Activated T-helper 1 cell treated with anti-CD3 and anti-CD28 coated beads, Interleukin-12 subunit alpha, Interleukin-12 subunit beta, Interleukin-2, Interleukin-4 antibody, amounts not matched to agents 30 ng/mL and 10 ng/mL and 1 ng/mL, durations not matched to agents 14 hours and 24 hours and 36 hours (primary cell): ENCODE results near the gene BBIP1. TPM values are rescaled to one million over a fixed set of nuclear protein-coding genes. Genes with fewer than 3 reads are reported as not detected.

Experiments used
- DNase-seq: peaks from one replicate; pipeline ENCODE4 v3.0.0; 2021; ENCODE audit warnings: low spot score
- H3K27ac Mint-ChIP-seq: one replicate; pipeline ENCODE4 v1.8.0; 2021; ENCODE audit warnings: mild to moderate bottlenecking, mixed read lengths
- H3K27me3 Mint-ChIP-seq: one replicate; pipeline ENCODE4 v1.8.0; 2022; ENCODE audit warnings: mild to moderate bottlenecking, moderate library complexity, mixed read lengths; ENCODE audit not compliant: insufficient read depth
- H3K36me3 Mint-ChIP-seq: one replicate; pipeline ENCODE4 v1.8.0; 2021; ENCODE audit warnings: low read depth, mixed read lengths
- H3K4me1 Mint-ChIP-seq: one replicate; pipeline ENCODE4 v1.8.0; 2021; ENCODE audit warnings: low read depth, mixed read lengths
- H3K4me3 Mint-ChIP-seq: one replicate; pipeline ENCODE4 v1.8.0; 2021; ENCODE audit warnings: mild to moderate bottlenecking, moderate library complexity, mixed read lengths
- H3K9me3 Mint-ChIP-seq: one replicate; pipeline ENCODE4 v1.8.0; 2021; ENCODE audit warnings: mixed read lengths
- intact Hi-C: fragments of 100-400 bp; cut with micrococcal nuclease; formaldehyde crosslinking; loops from one replicate; pipeline ENCODE4 v1.15.1; 2024
- total RNA-seq: library from RNA; stranded (reverse); gene quantifications from 2 replicates; pipeline ENCODE4 v1.2.3, GENCODE V29; 2022

The BBIP1 gene
- total RNA-seq, 1 donor from 2014 or later: 31.0 TPM

DNA sequence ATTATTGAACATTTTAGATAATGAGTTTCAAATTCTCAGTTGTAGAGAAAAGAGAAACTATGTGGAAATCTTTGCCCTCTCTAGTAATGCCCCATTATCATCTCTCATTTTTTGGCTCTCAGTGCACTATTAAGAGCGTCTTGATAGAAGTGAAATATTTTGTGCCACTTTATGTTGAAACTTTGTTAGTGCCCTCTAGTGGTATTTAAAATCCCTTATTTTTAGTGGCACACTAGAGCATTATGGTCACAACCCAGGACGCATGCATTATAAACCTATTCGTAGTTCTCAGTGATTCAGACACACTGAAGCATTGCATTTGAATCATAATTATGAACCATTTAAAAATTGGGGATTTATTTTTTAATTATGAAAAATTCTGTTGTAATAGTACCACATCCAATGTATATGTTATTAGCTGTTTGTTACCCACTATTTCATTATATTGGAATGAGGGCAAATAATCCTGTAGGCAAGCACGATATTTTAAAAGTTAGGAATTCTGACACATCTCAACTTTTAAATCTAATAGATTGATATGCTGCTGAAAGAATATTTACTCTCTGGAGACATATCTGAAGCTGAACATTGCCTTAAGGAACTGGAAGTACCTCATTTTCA, 25.3 kb downstream of the BBIP1 start:
- no peaks in the 10 kb centered on the region for H3K9me3 Mint-ChIP-seq
- H3K27me3 Mint-ChIP-seq: no peaks in the 10 kb centered on the region
- no peak overlapping the region for H3K4me3 Mint-ChIP-seq
- peaks cover 6% of the 10 kb centered on the region for H3K4me1 Mint-ChIP-seq
- H3K27ac Mint-ChIP-seq: no peak overlapping the region
- intact Hi-C loops: loop anchor here (1.0 kb wide), 4 partner anchors 20 to 283 kb away; no protein-coding TSS in a partner anchor
- H3K36me3 Mint-ChIP-seq: peaks cover 38% of the 10 kb centered on the region
- DNase-seq: no peak

DNA sequence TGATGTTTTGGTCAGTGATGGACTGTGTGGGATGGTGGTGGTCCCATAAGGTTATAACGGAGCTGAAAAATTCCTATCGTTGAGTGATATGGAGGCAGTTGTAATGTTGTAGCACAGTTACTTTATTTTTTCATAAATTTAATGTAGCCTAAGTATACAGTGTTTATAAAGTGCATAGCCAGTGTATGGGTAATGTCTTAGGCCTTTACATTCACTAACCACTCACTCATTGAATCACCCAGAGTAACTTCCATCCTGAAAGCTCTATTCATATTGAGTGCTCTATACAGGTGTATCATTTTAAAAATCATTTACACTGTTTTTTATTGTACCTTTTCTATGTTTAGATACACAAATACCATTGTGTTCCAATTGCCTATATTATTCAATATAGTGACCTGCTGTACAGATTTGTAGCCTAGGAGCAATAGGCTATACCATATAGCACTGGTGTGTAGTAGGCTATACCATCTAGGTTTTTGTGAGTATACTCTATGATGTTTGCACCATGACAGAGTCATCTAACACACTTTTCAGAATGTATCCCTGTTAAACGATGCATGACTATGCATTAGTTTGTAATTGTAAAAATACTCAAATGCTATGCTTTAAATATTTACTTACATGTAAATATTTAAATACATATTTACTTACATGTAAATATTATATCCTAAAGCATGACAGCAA, 26.2 kb downstream of the BBIP1 start:
- H3K4me3 Mint-ChIP-seq: no peak overlapping the region
- intact Hi-C loops: loop anchor here (1.0 kb wide), 4 partner anchors 19 to 282 kb away; no protein-coding TSS in a partner anchor
- H3K27me3 Mint-ChIP-seq: no peaks in the 10 kb centered on the region
- no peaks in the 10 kb centered on the region for H3K9me3 Mint-ChIP-seq
- H3K27ac Mint-ChIP-seq: no peak overlapping the region
- peaks cover 6% of the 10 kb centered on the region for H3K4me1 Mint-ChIP-seq
- peaks cover 33% of the 10 kb centered on the region for H3K36me3 Mint-ChIP-seq
- DNase-seq: no peak

DNA sequence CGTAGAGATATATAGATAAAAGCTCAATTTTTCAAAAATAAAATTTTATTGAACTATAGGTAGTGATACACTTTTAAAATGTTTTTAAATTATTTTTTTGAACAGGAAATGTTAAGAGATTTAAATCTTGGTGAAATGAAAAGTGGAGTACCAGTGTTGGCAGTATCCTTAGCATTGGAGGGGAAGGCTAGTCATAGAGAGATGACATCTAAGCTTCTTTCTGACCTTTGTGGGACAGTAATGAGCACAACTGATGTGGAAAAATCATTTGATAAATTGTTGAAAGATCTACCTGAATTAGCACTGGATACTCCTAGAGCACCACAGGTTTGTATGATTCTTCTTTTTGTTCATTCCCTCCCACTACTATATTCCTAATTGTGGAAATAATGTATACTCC, 31.4 kb downstream of the BBIP1 start:
- H3K4me1 Mint-ChIP-seq: peaks cover 31% of the 10 kb centered on the region
- H3K4me3 Mint-ChIP-seq: no peak overlapping the region
- H3K27ac Mint-ChIP-seq: no peak overlapping the region
- H3K27me3 Mint-ChIP-seq: no peaks in the 10 kb centered on the region
- no peaks in the 10 kb centered on the region for H3K9me3 Mint-ChIP-seq
- intact Hi-C loops: no loop called here
- no peak for DNase-seq
- peaks cover 43% of the 10 kb centered on the region for H3K36me3 Mint-ChIP-seq

DNA sequence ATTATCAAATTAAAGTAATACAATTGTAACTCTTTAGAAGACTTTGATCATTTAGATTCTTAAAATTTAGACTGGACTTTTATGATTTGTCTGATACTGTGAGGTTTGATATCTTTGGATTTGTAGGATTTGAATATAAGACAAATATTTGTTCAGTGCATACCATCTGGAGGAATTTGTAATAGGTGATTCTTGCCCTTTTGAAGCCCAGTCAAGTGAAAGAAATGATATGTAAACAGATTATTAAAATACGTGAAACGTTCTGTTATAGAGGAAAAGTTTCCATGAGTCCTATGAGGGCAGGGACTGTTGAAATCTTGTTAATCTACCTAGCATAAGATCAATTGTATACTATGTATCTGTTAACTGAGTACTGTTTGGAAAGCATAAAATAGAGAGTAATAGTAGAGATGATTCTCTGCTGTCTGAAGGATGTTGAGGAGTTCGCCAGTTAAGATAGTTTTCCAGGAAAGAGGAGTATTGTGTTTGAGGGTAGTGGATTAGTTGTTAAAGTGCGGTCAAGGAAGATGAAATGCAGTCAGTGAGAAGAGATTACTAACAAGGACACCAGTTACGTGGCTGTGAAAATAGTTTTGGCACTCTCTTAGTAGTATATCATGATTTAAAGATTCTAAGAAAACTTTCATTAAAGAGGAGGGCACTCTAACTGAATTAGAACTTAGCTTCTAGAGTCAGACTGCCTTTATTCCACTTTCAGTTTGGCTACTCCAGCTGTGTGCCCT, 32.9 kb downstream of the BBIP1 start:
- Mint-ChIP-seq H3K27ac (no peak overlapping the region), H3K4me1 (peaks cover 45% of the 10 kb centered on the region)
- intact Hi-C loops: no loop called here

DNA sequence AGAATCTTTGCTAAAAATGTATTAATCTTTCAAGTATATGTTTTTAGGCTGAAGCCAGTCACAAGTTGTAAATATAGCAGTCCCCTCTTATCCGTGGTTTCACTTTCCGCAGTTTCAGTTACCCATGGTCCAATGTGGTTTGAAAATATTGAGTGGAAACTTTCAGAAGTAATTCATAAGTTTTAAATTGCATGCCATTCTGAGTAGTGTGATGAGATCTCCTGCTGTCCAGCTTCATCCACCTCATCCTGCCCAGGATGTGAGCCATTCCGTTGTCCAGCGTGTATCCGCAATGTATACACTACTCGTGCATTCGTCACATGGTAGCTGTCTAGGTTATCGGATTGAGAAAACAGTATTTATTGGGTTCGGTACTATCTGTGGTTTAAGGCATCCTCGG, 35.1 kb downstream of the BBIP1 start:
- peaks cover 48% of the 10 kb centered on the region for H3K36me3 Mint-ChIP-seq
- H3K4me3 Mint-ChIP-seq: peak overlapping the region; percentile 54
- H3K27ac Mint-ChIP-seq: peak overlapping the region; percentile 50
- peaks cover 53% of the 10 kb centered on the region for H3K4me1 Mint-ChIP-seq
- no peaks in the 10 kb centered on the region for H3K27me3 Mint-ChIP-seq
- DNase-seq: no peak
- no peaks in the 10 kb centered on the region for H3K9me3 Mint-ChIP-seq
- intact Hi-C loops: loop anchor here (1.0 kb wide), 1 partner anchor 11 kb away; no protein-coding TSS in a partner anchor

More for the DNA sequence above, 32.9 kb downstream of the BBIP1 start:
- no peaks in the 10 kb centered on the region for H3K27me3 Mint-ChIP-seq
- no peak for DNase-seq
- no peaks in the 10 kb centered on the region for H3K9me3 Mint-ChIP-seq
- peaks cover 48% of the 10 kb centered on the region for H3K36me3 Mint-ChIP-seq
- no peak overlapping the region for H3K4me3 Mint-ChIP-seq

DNA sequence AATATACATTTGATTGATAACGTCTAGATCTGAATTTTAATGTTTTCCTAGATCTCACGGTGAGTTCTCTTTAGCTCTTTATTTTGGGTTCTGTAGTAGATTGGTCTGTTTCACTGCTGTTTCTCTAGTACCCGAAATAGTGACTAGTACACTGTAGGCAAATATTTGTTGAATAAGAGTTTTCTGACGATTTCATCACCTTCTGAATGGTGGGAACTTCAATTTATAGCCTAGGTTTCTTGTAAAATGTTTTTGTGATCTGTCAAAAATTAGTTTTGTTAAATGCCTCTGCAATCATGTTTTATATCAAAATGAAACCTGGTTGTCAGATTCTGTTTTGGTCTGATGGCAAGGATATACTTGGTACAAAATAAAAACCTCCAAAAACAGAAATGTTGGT, 37.1 kb downstream of the BBIP1 start:
- Mint-ChIP-seq H3K27ac (no peak overlapping the region), H3K27me3 (no peaks in the 10 kb centered on the region), H3K36me3 (peaks cover 60% of the 10 kb centered on the region), H3K4me1 (peaks cover 62% of the 10 kb centered on the region), H3K4me3 (no peak overlapping the region), H3K9me3 (no peaks in the 10 kb centered on the region)
- DNase-seq: no peak
- intact Hi-C loops: no loop called here

DNA sequence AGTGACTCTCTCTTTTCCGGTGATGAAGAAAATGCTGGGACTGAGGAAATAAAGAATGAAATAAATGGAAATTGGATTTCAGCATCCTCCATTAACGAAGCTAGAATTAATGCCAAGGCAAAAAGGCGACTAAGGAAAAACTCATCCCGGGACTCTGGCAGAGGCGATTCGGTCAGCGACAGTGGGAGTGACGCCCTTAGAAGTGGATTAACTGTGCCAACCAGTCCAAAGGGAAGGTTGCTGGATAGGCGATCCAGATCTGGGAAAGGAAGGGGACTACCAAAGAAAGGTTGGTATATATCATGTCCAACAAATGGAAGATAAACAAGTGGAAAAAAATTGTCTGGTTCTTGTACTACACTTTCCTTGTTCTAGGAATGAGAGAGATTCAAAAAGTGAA, 37.7 kb downstream of the BBIP1 start:
- H3K4me1 Mint-ChIP-seq: peaks cover 61% of the 10 kb centered on the region
- H3K9me3 Mint-ChIP-seq: no peaks in the 10 kb centered on the region
- H3K27me3 Mint-ChIP-seq: no peaks in the 10 kb centered on the region
- H3K36me3 Mint-ChIP-seq: peaks cover 59% of the 10 kb centered on the region
- no peak for DNase-seq
- H3K27ac Mint-ChIP-seq: no peak overlapping the region
- intact Hi-C loops: no loop called here
- H3K4me3 Mint-ChIP-seq: no peak overlapping the region

DNA sequence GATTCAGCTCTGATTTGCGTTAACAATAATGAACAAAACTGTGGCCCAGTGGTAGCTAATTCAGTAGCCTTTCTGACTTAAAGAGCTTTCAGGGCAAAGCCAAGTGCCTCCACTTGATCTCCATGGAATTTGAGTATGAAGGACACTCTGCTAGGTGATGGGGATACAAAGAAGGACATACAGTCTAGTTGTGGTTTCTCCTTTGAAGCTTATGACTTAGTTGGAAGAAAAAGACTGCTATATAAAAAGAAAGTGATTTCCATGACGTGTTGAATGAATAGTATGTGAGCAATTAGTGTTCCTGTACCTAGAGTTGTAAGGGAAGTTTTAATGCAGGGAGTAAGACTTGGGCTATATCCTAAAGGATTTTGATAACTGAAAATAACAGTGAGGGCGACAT, 39.0 kb downstream of the BBIP1 start:
- Mint-ChIP-seq H3K27me3 (no peaks in the 10 kb centered on the region), H3K4me3 (no peak overlapping the region), H3K4me1 (peaks cover 54% of the 10 kb centered on the region), H3K27ac (no peak overlapping the region), H3K36me3 (peaks cover 58% of the 10 kb centered on the region), H3K9me3 (no peaks in the 10 kb centered on the region)
- intact Hi-C loops: no loop called here
- DNase-seq: no peak

DNA sequence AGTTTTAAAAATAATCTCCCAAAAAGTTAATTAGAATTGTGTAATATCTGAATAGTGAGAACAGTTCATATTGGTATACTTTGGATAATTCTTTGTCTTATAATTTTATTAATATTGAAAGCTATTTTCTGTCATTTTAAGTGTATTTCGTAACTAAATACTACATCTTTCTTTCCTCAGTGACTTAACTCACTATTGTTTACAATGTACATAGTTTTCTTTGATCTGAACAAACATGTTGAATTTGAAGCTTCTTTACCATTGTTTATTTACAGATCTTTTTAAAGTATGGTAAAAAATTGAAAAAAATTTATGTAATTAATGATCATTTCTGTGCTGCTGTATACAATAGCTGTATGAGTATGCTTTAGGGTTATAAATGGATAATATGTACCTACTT, 42.2 kb downstream of the BBIP1 start:
- no peak for DNase-seq
- H3K4me1 Mint-ChIP-seq: peaks cover 50% of the 10 kb centered on the region
- intact Hi-C loops: no loop called here
- peaks cover 39% of the 10 kb centered on the region for H3K36me3 Mint-ChIP-seq
- no peaks in the 10 kb centered on the region for H3K9me3 Mint-ChIP-seq
- no peaks in the 10 kb centered on the region for H3K27me3 Mint-ChIP-seq
- no peak overlapping the region for H3K27ac Mint-ChIP-seq
- H3K4me3 Mint-ChIP-seq: no peak overlapping the region

DNA sequence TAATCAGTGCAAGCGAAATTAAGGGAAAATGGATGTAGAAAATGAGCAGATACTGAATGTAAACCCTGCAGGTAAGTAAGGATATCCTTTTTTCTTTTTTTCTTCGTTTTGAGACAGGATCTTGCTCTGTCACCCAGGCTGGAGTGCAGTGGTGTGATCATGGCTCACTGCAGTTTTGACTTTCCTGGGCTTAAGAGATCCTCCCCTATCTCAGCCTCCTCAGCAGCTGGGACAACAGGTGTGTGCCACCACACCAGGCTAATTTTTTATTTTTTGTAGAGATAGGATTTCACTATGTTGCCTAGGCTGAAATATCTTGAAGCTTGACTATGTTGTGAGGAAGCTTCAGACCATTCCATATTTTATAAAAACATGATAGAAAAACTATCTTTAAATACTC, 43.0 kb downstream of the BBIP1 start:
- no peaks in the 10 kb centered on the region for H3K27me3 Mint-ChIP-seq
- peaks cover 51% of the 10 kb centered on the region for H3K4me1 Mint-ChIP-seq
- H3K27ac Mint-ChIP-seq: no peak overlapping the region
- intact Hi-C loops: no loop called here
- no peak overlapping the region for H3K4me3 Mint-ChIP-seq
- H3K9me3 Mint-ChIP-seq: no peaks in the 10 kb centered on the region
- DNase-seq: no peak
- peaks cover 32% of the 10 kb centered on the region for H3K36me3 Mint-ChIP-seq

DNA sequence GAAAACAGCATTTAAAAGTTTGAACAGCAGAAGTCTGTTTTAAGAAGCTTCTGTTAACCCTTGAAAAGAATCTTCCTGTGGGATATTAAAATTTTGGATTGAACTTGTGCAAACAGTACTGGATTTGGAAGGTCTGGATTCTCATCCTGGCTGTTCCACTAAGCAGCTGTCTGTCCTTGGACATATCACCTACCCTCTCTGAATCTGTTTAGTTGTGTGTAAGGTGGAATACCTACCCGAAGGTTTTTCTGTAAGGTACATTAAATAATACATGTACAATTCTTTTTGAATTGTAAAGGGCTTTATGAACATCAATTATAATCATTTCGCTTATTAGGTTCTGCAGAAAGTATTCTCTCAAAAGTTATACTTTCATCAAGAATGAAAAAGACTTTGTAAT, 45.0 kb downstream of the BBIP1 start:
- intact Hi-C loops: loop anchor here (1.0 to 5.0 kb wide), 5 partner anchors 9 to 572 kb away; partner anchors contain the start of gene SMNDC1
- no peaks in the 10 kb centered on the region for H3K9me3 Mint-ChIP-seq
- H3K27ac Mint-ChIP-seq: no peak overlapping the region
- no peak for DNase-seq
- peak overlapping the region; percentile 79 for H3K4me3 Mint-ChIP-seq
- peaks cover 26% of the 10 kb centered on the region for H3K36me3 Mint-ChIP-seq
- H3K4me1 Mint-ChIP-seq: peaks cover 65% of the 10 kb centered on the region
- H3K27me3 Mint-ChIP-seq: no peaks in the 10 kb centered on the region

DNA sequence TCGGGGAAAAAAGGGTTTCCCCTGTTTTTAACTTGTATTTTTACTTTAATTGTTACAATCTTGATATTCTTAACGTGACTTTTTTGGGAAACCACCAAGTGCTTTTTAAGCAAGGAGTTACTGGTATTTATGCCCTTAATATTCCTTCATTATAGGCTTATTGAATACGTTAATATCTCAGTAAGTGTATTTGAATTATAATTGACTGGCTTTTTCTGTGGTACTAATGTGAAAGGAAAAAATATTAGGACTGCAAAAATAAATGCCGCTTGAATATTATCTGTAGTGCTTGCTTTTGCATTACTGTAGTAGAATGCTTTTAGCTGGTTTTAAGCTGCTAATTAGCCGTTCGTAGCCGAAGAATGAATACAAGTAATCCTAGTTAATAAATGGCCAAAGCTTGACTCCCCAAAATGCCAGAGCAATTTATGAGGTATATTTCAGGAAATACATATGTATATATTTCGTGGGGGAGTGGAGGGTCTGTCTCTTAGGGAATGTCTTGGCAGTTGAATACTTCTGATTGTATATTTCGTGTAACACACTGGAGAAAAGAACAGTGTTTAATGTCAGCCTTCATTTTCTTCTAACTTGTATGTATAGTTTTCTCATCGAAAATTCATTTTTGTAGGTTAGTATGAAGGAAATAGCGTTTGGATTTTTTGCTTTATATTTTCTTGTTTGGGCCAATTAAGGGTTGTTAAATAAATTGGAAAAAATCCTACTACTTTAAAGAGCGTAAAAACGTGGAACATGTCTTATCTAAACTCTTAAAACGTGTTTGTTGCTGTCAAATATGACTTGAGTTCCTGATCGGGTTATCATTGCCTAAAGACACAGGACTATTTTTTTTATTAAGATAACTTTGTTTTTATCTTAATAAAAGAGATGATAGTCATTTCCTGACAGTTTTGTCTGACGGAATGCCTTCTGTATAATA, 45.7 kb downstream of the BBIP1 start:
- Mint-ChIP-seq H3K4me3 (peak overlapping the region; percentile 96), H3K36me3 (peaks cover 20% of the 10 kb centered on the region), H3K4me1 (peaks cover 67% of the 10 kb centered on the region), H3K9me3 (no peaks in the 10 kb centered on the region), H3K27ac (peak overlapping the region; percentile 95), H3K27me3 (no peaks in the 10 kb centered on the region)
- DNase-seq: no peak
- intact Hi-C loops: loop anchor here (1.0 to 5.0 kb wide), 7 partner anchors 9 to 571 kb away; partner anchors contain the start of gene SMNDC1
